Thymus (tissue), 11 donors: Measurements from ENCODE around the gene RFX2. TPM values are rescaled to one million over a fixed set of nuclear protein-coding genes. Genes with fewer than 3 reads are reported as not detected.
"Not testable (repeated sequence)": the region's sequence is repeated elsewhere in the genome, so short reads cannot be mapped to it uniquely, and the experiment has no call there.

Experiments
- DNase-seq, 9 donors: peaks; one replicate each; pipeline ENCODE4 v3.0.0-alpha.2; 2013; ENCODE audit warnings: low spot score in 9 of 9, low read depth in 6 of 9, missing footprints in 1 of 9
- H3K27ac ChIP-seq, 2 donors: one replicate each; pipeline ENCODE4 v1.5.1; 2013; ENCODE audit warnings: control low read depth in 1 of 2, low read depth in 1 of 2, low read length in 1 of 2, mild to moderate bottlenecking in 1 of 2, moderate library complexity in 1 of 2
- H3K27me3 ChIP-seq, 2 donors: one replicate each; pipeline ENCODE4 v1.5.1; 2013; ENCODE audit warnings: low read length in 1 of 2; ENCODE audit not compliant: control insufficient read depth in 2 of 2, insufficient read depth in 1 of 2
- H3K36me3 ChIP-seq, 2 donors: one replicate each; pipeline ENCODE4 v1.5.1; 2013; ENCODE audit warnings: low read length in 1 of 2, mild to moderate bottlenecking in 1 of 2, moderate library complexity in 1 of 2; ENCODE audit not compliant: control insufficient read depth in 2 of 2, insufficient read depth in 2 of 2
- H3K4me1 ChIP-seq, 2 donors: one replicate each; pipeline ENCODE4 v1.5.1; 2013; ENCODE audit warnings: low read length in 2 of 2; ENCODE audit not compliant: control insufficient read depth in 2 of 2, insufficient read depth in 2 of 2
- H3K4me3 ChIP-seq, 2 donors: one replicate each; pipeline ENCODE4 v1.5.1; 2013; ENCODE audit warnings: low read length in 2 of 2, control low read depth in 1 of 2, mild to moderate bottlenecking in 1 of 2
- H3K9me3 ChIP-seq, 2 donors: one replicate each; pipeline ENCODE4 v1.5.1; 2013; ENCODE audit warnings: low read length in 1 of 2, mild to moderate bottlenecking in 1 of 2; ENCODE audit not compliant: control insufficient read depth in 2 of 2, insufficient read depth in 1 of 2
- WGBS: extraction: QIAGEN DNeasy Blood & Tissue Kit; methylation state at CpG from one replicate; pipeline ENCODE4 v1.1.7; 2013; 5-methylcytosine and 5-hydroxymethylcytosine counted together
- polyA plus RNA-seq: library from polyadenylated mRNA; stranded (reverse); fragments of 200-250 nt; gene quantifications from one replicate; pipeline ENCODE4 v1.2.3, GENCODE V29; 2013
- total RNA-seq: library from RNA; stranded (reverse); fragments of 120-200 nt; gene quantifications from one replicate; pipeline ENCODE4 v1.2.4, GENCODE V29; 2013
- donor health status: healthy.

RFX2 gene
- total and polyA plus RNA-seq, 2 donors: 3.4 to 4.6 TPM

DNA sequence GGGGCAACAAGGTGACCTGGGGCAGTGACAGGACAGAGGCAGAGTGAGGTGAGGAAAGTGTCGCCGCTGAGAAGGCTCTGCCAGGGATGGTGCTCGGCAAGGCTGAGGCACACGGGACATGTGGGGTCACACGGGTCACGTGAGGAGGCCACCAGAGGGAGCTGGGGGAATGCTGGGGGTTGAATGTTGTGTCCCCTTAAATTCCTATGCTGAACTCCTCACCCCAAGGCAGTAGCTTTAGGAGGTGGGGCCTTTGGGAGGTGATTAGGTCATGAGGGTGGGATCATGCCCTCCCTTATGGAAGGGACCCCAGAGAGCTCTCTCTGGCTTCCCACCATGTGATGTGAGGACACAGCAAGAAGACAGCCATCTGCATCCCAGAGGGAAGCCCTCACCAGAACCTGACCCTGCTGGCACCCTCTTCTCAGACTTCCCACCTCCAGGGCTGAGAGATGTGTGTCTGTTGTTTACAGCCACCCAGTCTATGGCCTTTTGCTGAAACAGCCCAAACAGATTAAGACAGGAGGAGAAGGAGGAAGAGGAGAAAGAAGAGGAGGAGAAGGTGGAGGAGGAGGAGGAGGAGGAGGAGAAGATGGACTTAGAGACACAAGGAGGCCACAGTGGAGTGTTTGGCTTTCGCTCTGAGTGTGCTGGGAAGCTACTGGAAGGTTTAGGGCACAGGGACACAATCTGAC is 35.4 kb downstream of the RFX2 start:
- Histone ChIP-seq H3K36me3 (peaks cover 0 to 4% of the 10 kb centered on the region in 2 donors), H3K27me3 (no peaks in the 10 kb centered on the region), H3K4me3 (no peak overlapping the region), H3K27ac (no peak overlapping the region), H3K9me3 (no peaks in the 10 kb centered on the region), H3K4me1 (no peaks in the 10 kb centered on the region)
- DNase-seq: no peak
- 96% methylated on average over 7 of the region's 7 CpGs for WGBS

DNA sequence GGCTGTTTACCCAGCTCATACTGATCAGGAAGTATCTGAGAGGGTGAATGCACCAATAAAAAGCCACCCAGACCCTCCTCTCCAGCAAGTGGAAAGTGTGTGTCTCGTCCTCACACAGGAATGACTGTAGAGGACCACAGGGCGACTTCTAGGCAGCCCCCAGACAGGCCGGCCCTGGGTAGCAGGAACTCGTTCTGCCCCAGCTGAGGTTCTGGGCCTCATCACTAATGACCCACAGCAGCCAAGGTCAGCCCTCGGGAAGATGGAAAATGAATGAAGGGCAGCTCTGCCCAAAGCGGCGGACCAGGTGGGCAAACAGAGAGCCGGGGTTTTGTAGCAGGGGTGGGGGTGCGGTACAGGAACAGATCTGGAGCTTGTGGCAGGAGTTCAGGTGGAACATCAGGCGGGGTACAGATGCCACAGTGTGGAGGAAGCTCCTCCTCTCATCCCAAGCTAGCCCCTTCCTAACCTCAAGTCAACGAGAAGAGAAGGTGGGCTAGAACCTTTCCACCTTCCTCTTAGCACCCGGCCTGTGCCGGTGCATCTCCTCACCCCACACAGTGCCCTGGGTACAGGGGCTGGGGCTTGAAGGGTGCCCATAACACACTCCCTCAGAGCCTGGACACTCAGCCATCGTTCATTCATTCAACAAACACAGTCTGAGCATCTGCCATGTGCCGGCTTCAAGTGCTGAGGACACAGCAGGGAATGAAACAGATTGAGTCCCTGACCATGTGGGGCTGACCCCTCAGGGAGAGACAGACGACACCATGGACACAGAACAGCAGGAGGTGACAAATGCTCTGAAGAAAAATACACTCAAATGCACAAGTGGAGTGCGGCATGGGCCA is 36.2 kb downstream of the RFX2 start:
- H3K36me3 ChIP-seq: peaks cover 0 to 4% of the 10 kb centered on the region in 2 donors
- 97% methylated on average over 17 of the region's 17 CpGs for WGBS
- H3K9me3 ChIP-seq: no peaks in the 10 kb centered on the region
- H3K4me3 ChIP-seq: no peak overlapping the region
- no peaks in the 10 kb centered on the region for H3K4me1 ChIP-seq
- H3K27ac ChIP-seq: no peak overlapping the region
- DNase-seq: no peak
- H3K27me3 ChIP-seq: no peaks in the 10 kb centered on the region

DNA sequence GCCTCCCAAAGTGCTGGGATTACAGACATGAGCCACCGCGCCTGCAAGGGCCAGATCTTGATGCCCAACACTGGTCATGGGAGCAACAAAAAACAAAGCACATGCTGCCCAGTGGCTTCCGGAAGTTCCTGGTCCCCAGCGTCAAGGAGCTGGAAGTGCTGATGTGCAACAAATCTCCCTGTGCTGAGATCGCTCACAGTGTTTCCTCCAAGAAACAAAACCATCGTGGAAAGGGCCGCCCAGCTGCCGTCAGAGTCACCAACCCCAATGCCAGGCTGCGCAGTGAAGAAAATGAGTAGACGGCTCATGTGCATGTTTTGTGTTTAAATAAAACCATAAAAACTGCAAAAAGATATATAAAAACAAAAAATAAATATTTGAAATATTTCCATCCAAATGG is 37.1 kb downstream of the RFX2 start:
- not testable (repeated sequence) for H3K4me1 ChIP-seq, DNase-seq, H3K4me3 ChIP-seq, H3K27ac ChIP-seq, H3K27me3 ChIP-seq, H3K9me3 ChIP-seq, H3K36me3 ChIP-seq
- 98% methylated on average over 10 of the region's 10 CpGs for WGBS

DNA sequence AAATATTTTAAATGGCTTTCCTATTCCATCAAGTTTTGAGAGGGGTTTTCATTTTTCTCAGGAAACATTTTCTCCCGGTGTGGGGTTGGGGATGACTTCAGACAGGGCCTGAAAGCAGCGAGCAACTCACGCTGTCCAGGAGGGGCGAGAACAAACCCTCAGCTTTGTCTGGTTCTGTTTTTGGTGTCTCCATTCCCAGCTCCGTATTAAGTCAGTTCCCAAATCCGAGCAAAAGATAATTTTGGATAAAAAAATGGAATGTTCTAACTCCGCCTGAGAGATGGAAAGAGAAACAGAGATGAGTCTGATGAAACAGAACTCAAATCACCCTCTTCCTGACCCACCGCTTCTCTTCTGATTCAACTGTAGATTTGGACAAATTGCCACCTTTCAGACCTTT is 38.4 kb downstream of the RFX2 start:
- Histone ChIP-seq H3K4me3 (no peak overlapping the region), H3K4me1 (peaks cover 0 to 10% of the 10 kb centered on the region in 2 donors), H3K36me3 (peaks cover 0 to 4% of the 10 kb centered on the region in 2 donors), H3K9me3 (no peaks in the 10 kb centered on the region), H3K27ac (no peak overlapping the region), H3K27me3 (no peaks in the 10 kb centered on the region)
- DNase-seq: no peak
- 95% methylated on average over 8 of the region's 8 CpGs for WGBS

DNA sequence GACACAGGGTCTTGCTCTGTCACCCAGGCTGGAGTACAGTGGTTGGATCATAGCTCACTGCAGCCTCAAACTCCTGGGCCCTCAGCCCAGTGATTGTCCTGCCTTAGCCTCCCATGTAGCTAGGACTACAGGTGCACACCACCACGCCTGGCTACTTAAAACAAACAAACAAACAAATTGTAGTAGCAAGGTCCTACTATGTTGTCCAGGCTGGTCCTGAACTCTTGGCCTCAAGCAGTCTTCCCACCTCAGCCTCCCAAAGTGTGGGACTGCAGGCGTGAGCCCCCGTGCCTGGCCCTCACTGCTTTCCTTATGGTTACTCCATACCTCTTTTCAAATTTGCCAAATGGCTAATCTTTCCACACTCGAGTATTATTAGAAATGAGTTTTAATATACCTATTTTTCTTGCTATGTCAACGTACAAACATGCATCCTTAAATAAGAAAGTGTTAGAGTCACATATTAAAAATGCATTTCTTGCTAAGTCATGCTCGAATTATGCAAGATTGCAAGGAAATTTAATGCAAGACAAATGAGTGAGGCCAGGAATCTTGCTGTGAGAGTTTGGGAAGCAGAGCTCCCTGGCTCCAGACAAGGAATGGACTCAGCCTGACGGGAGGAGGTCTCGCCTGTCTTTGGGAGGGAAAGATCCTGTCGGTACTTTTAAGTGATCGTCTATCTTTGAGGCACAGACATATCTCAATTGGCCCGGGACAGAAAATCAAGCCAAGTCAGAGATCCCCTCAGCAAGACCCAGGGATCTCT is 39.4 kb downstream of the RFX2 start:
- 93% methylated on average over 11 of the region's 11 CpGs for WGBS
- no peak overlapping the region for H3K27ac ChIP-seq
- H3K4me1 ChIP-seq: peaks cover 0 to 20% of the 10 kb centered on the region in 2 donors
- H3K4me3 ChIP-seq: no peak overlapping the region
- peaks cover 0 to 3% of the 10 kb centered on the region in 2 donors for H3K27me3 ChIP-seq
- H3K9me3 ChIP-seq: no peaks in the 10 kb centered on the region
- peaks cover 0 to 4% of the 10 kb centered on the region in 2 donors for H3K36me3 ChIP-seq
- no peak for DNase-seq

DNA sequence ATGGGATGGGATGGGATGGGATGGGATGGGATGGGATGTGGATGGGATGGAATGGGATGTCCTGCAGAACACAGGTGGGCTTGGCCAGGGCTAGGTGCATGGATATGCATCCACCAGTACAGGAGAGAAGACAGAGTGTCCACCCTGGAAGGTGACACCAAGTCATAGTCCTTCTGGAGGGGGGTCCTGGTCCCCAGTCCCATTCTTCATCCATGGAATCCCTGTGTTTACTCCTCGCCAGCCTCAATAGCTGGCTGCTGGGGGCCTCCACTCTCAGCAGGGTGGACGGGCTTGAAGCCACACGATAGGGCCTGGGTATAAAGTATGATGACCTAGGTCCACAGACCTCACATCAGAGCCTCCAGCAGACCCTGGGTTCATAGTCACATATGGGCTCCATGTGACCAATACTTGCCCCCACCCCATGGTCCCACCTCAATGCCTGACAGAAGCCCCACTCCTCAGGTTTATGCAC is 40.1 kb downstream of the RFX2 start:
- H3K27me3 ChIP-seq: peaks cover 0 to 3% of the 10 kb centered on the region in 2 donors
- no peak overlapping the region for H3K27ac ChIP-seq
- peaks cover 0 to 4% of the 10 kb centered on the region in 2 donors for H3K36me3 ChIP-seq
- H3K4me1 ChIP-seq: peaks cover 3 to 24% of the 10 kb centered on the region in 2 donors
- H3K9me3 ChIP-seq: no peaks in the 10 kb centered on the region
- no peak overlapping the region for H3K4me3 ChIP-seq
- 97% methylated on average over 3 of the region's 3 CpGs for WGBS
- DNase-seq: no peak

DNA sequence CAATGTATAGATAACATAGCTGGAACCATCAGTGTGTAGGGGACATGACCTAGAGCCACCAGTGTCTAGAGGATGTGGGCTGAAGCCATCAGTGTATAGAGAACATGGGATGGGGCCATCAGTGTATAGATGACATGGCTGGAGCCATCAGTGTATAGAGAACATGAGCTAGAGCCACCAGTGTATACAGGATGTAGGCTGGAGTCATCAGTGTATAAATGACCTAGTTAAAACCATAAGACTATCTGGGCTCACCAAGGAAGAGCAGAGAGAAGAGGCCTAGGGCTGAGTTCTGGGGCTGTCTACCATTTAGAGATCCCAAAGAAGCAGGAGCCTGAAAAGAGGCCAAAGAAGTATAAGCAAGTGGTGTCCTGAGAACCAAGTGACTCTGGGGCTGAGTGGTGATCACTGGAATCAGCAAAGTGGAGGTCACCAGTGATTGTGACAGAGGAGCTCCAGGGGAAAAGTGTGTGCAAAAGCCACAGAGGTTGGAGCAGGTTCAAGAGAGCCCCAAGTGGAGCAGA is 41.0 kb downstream of the RFX2 start:
- Histone ChIP-seq H3K36me3 (no peaks in the 10 kb centered on the region), H3K27me3 (peaks cover 0 to 3% of the 10 kb centered on the region in 2 donors), H3K4me3 (no peak overlapping the region), H3K4me1 (peaks cover 3 to 28% of the 10 kb centered on the region in 2 donors), H3K9me3 (no peaks in the 10 kb centered on the region), H3K27ac (peak overlapping the region in 1 of 2 donors; percentile 49)
- no peak for DNase-seq

DNA sequence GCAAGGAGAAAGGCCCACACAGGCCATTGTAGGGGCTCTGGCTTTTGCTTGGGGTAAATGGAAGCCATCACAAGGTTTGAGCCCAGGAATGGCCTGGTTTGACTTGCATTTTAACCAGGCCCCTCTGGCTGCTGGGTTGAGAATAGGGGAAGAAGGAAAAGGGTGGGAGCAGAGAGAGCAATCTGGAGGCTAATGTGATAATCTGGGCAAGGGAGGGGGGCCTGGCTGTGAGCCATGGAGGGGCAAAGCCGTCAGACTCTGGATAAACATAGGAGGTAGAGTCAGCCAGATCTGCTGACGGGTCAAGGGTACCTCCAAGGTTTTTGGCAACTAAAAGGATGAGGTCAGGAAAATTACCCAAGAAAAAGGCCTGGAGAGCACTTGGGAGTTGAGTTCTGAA is 41.6 kb downstream of the RFX2 start:
- Histone ChIP-seq H3K27ac (no peak overlapping the region), H3K4me1 (peaks cover 3 to 30% of the 10 kb centered on the region in 2 donors), H3K9me3 (no peaks in the 10 kb centered on the region), H3K27me3 (peaks cover 0 to 3% of the 10 kb centered on the region in 2 donors), H3K4me3 (no peak overlapping the region), H3K36me3 (no peaks in the 10 kb centered on the region)
- 90% methylated on average over 2 of the region's 2 CpGs for WGBS
- no peak for DNase-seq
